Epithelial cell of prostate (primary cell): Measurements from ENCODE around the gene PRSS48.
A peak's percentile ranks its signal among the peaks of the same experiment; 100 is the strongest.
"Not testable (repeated sequence)": the region's sequence is repeated elsewhere in the genome, so short reads cannot be mapped to it uniquely, and the experiment has no call there.

Experiments used
- DNase-seq: peaks from one replicate; pipeline ENCODE4 v3.0.0-alpha.2; 2011; ENCODE audit warnings: low read depth, low spot score
- H3K27ac ChIP-seq: fragments of 450-650 bp; 2 replicates; pipeline ENCODE4 v1.5.1; 2017; ENCODE audit warnings: mild to moderate bottlenecking

Gene PRSS48

GRCh38 chr4:151259752-151260151 lies 17.2 kb upstream of the PRSS48 start:
- no peak for DNase-seq

GRCh38 chr4:151260526-151260925 lies 16.4 kb upstream of the PRSS48 start:
- DNase-seq, result no peak
- no peak overlapping the region for H3K27ac ChIP-seq

More at GRCh38 chr4:151259752-151260151, 17.2 kb upstream of the PRSS48 start:
- no peak overlapping the region for H3K27ac ChIP-seq

GRCh38 chr4:151263455-151263854 lies 13.5 kb upstream of the PRSS48 start:
- no peak overlapping the region for H3K27ac ChIP-seq
- no peak for DNase-seq

- no peak overlapping the region for H3K27ac ChIP-seq
Observed at GRCh38 chr4:151266497-151266896, 10.5 kb upstream of the PRSS48 start.

GRCh38 chr4:151267104-151267503 lies 9.9 kb upstream of the PRSS48 start:
- DNase-seq, result no peak
- no peak overlapping the region for H3K27ac ChIP-seq

More at GRCh38 chr4:151266497-151266896, 10.5 kb upstream of the PRSS48 start:
- no peak for DNase-seq

- DNase-seq, result no peak
- no peak overlapping the region for H3K27ac ChIP-seq
Observed at GRCh38 chr4:151267822-151268535, 9.0 kb upstream of the PRSS48 start.

GRCh38 chr4:151268905-151269304 lies 8.1 kb upstream of the PRSS48 start:
- DNase-seq, result not testable (repeated sequence)

GRCh38 chr4:151284534-151285245 lies 7.7 kb downstream of the PRSS48 start:
- DNase-seq, result no peak
- H3K27ac ChIP-seq, result no peak overlapping the region

More at GRCh38 chr4:151268905-151269304, 8.1 kb upstream of the PRSS48 start:
- not testable (repeated sequence) for H3K27ac ChIP-seq

- H3K27ac ChIP-seq, result no peak overlapping the region
- no peak for DNase-seq
Observed at GRCh38 chr4:151287409-151287808, 10.4 kb downstream of the PRSS48 start.

GRCh38 chr4:151291485-151291884 lies 14.5 kb downstream of the PRSS48 start:
- no peak for DNase-seq
- peak overlapping the region; percentile 57 for H3K27ac ChIP-seq

- peak overlapping the region; percentile 57 for H3K27ac ChIP-seq
- DNase-seq, result no peak
Observed at GRCh38 chr4:151292038-151292437, 15.1 kb downstream of the PRSS48 start.

- H3K27ac ChIP-seq, result peak overlapping the region; percentile 26
- DNase-seq, result no peak
Observed at GRCh38 chr4:151294833-151295496, 18.0 kb downstream of the PRSS48 start.

- no peak overlapping the region for H3K27ac ChIP-seq
- no peak for DNase-seq
Observed at GRCh38 chr4:151296227-151296626, 19.3 kb downstream of the PRSS48 start.

- H3K27ac ChIP-seq, result no peak overlapping the region
- DNase-seq, result no peak
Observed at GRCh38 chr4:151297170-151297569, 20.2 kb downstream of the PRSS48 start.

- no peak overlapping the region for H3K27ac ChIP-seq
Observed at GRCh38 chr4:151302432-151302831, 25.5 kb downstream of the PRSS48 start.

GRCh38 chr4:151304226-151304625 lies 27.3 kb downstream of the PRSS48 start:
- no peak for DNase-seq
- H3K27ac ChIP-seq, result no peak overlapping the region

More at GRCh38 chr4:151302432-151302831, 25.5 kb downstream of the PRSS48 start:
- DNase-seq, result no peak

GRCh38 chr4:151304755-151305154 lies 27.8 kb downstream of the PRSS48 start:
- peak; percentile 24 for DNase-seq

GRCh38 chr4:151310124-151310728 lies 33.3 kb downstream of the PRSS48 start:
- no peak overlapping the region for H3K27ac ChIP-seq
- no peak for DNase-seq

More at GRCh38 chr4:151304755-151305154, 27.8 kb downstream of the PRSS48 start:
- no peak overlapping the region for H3K27ac ChIP-seq

GRCh38 chr4:151313306-151314009 lies 36.5 kb downstream of the PRSS48 start:
- no peak overlapping the region for H3K27ac ChIP-seq
- DNase-seq, result no peak

GRCh38 chr4:151314010-151314355 lies 37.0 kb downstream of the PRSS48 start:
- no peak for DNase-seq
- no peak overlapping the region for H3K27ac ChIP-seq
